IMR-90 (cell line): ENCODE measurements around the gene RPS3A.

Source experiments
- BHLHE40 ChIP-seq: fragments of 150-350 bp; IDR thresholded peaks from 2 replicates; pipeline ENCODE4 v1.6.1; 2016; ENCODE audit warnings: mild to moderate bottlenecking, low read depth, low read length
- CEBPB ChIP-seq: IDR thresholded peaks from 2 replicates; pipeline ENCODE4 v1.6.1; 2012; ENCODE audit warnings: low read depth, low read length, improper control_type of control experiment
- CTCF ChIP-seq: conservative IDR thresholded peaks from 2 replicates; pipeline ENCODE4 v1.5.1; 2012; ENCODE audit warnings: mild to moderate bottlenecking, low read depth, low read length, improper control_type of control experiment
- FOS ChIP-seq: fragments of 150-350 bp; IDR thresholded peaks from 2 replicates; pipeline ENCODE4 v1.6.1; 2016; ENCODE audit warnings: low read depth, low read length
- MAFK ChIP-seq: IDR thresholded peaks from 2 replicates; pipeline ENCODE4 v1.6.1; 2012; ENCODE audit warnings: low read depth, low read length, improper control_type of control experiment
- MAZ ChIP-seq: IDR thresholded peaks from 2 replicates; pipeline ENCODE4 v1.6.1; 2012; ENCODE audit warnings: low read depth, mild to moderate bottlenecking, low read length, improper control_type of control experiment, moderate library complexity, borderline replicate concordance
- MXI1 ChIP-seq: IDR thresholded peaks from 2 replicates; pipeline ENCODE4 v1.6.1; 2012; ENCODE audit warnings: low read depth, mild to moderate bottlenecking, low read length, moderate library complexity, borderline replicate concordance
- POLR2A ChIP-seq: IDR thresholded peaks from 2 replicates; pipeline ENCODE4 v1.6.1; 2012; ENCODE audit warnings: mild to moderate bottlenecking, low read depth, low read length
- RAD21 ChIP-seq: IDR thresholded peaks from 2 replicates; pipeline ENCODE4 v1.6.1; 2012; ENCODE audit warnings: low read length, improper control_type of control experiment
- RCOR1 ChIP-seq: IDR thresholded peaks from 2 replicates; pipeline ENCODE4 v1.6.1; 2012; ENCODE audit warnings: mild to moderate bottlenecking, low read length, improper control_type of control experiment; ENCODE audit not compliant: insufficient replicate concordance
- SMC3 ChIP-seq: fragments of 150-350 bp; IDR thresholded peaks from 2 replicates; pipeline ENCODE4 v1.6.1; 2016; ENCODE audit warnings: low read depth, mild to moderate bottlenecking, antibody characterized with exemption, low read length, moderate library complexity
- USF2 ChIP-seq: fragments of 150-350 bp; IDR thresholded peaks from 2 replicates; pipeline ENCODE4 v1.6.1; 2017; ENCODE audit warnings: mild to moderate bottlenecking, antibody characterized with exemption, low read length, low read depth

GRCh38 chr4:151098979-151099228, 524 bp upstream of the RPS3A start:
- TF ChIP-seq CTCF (no peak), POLR2A (no peak), MXI1 (no peak), MAFK (no peak), RAD21 (no peak), MAZ (no peak), CEBPB (no peak), FOS (no peak), RCOR1 (no peak), BHLHE40 (no peak), SMC3 (no peak), USF2 (no peak)
